OCI-LY3 (cell line): ENCODE measurements around the gene MAD1L1.

Experiments used
- CTCF ChIP-seq: fragments of 200-600, 300-600 bp; sonication (generic); IDR thresholded peaks from 2 replicates; pipeline ENCODE4 v1.5.1; 2014; ENCODE audit warnings: antibody characterized with exemption, low read length, low read depth
- EZH2phosphoT487 ChIP-seq: fragments of 200-600 bp; shearing (Covaris generic); IDR thresholded peaks from 2 replicates; pipeline ENCODE4 v1.6.1; 2018; ENCODE audit warnings: antibody characterized with exemption, mixed run types, low read depth

DNA sequence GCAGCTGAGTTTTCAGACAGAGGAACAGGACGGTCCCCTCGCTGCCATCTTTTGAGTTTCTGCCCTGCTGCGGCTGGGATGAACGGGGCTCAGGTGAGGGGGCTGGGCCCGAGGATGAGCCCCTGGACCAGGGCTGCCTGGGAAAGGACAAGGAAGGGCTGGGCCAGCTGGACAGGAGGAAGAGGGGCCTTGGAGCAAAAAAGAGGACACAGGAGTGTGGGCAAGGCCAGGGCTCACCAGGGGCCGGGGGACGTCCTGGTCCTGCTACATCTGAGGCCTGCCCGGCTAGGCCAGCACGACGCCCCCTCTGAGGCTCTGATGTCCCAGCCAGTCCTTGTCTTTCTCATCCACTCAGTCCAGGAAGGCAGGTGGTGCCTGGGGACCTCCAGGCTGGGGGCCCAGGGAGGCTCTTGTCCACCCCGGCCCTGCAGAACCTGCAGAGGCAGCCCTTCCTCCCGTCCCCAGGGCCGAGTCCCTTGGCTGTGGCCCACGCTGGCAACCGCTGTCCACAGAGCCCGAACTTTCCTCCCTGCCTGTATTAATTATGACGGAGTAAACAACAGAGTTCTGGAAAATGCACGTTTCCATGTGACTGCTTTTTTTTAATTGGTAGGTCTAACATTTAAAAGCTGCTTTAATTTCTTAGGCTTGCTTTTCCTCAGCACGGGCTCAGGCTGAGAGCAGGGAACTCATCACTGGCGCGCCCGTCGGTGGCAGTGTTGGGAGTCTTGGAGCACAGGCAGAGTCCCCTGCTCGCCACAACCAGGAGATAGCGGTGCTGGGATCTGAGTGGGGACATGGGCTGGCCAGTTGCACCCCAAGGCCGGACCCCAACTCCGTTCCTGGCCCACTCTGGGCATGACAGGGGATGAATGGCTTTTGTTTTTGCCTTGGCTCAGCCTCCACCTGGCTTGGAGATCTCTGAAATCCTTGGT, 375.0 kb downstream of the MAD1L1 start:
- TF ChIP-seq CTCF (no peak), EZH2phosphoT487 (no peak)
